ENCODE results near the gene ARHGAP42. TPM values are rescaled to one million over a fixed set of nuclear protein-coding genes. Genes with fewer than 3 reads are reported as not detected.

Gene ARHGAP42
- total RNA-seq, 1 experiment from 2014 or later: 39.1 TPM

DNA sequence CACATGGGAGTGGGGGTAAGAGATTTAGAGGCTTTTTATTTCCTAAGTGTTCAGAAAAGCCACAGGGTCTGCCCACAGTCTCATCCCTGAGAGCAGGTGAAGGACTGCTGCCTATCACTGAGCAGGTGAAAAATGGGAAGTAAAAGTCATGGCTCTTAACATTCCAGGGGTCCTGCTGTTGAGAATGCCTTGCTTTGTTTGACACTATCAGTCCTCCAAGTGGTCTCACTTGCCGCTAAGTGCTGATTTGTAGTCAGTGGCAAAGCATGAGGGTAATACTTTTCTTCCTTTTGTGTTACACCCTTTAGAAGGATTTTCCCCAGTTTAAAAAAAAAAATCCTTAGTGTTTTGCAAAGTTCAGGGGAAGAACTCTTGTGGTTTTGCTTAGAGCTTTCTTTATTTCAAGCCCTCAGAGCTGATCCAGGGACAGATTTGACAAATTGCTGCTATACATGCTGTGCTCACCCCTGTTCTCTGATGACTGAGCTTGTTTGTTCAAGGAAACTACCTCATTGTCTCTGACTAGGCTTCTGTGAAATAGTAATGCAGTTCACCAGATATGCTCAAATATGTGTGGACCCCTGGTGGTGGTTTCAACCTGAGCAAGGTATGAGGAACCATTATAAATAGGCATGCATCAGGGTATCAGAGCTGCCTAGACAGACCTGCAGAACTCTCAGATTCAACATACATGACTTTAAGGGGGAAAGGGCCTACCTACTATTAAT lies 141.0 kb downstream of the ARHGAP42 start:
- no peak overlapping the region for H3K23ac ChIP-seq (ENCODE audit: insufficient read length, low read depth, low read length)
- H2AK5ac ChIP-seq (ENCODE audit: insufficient read length, low read length): no peak overlapping the region
- H3K14ac ChIP-seq (ENCODE audit: insufficient read depth, low read length): no peak overlapping the region
- no peak overlapping the region for H3K9ac ChIP-seq (ENCODE audit: extremely low read depth, insufficient read length, low read length)
- peak; percentile 44 for DNase-seq
- no peak overlapping the region for H3K4me2 ChIP-seq (ENCODE audit: insufficient read depth, insufficient read length, low read length)
- no peak overlapping the region for H4K5ac ChIP-seq (ENCODE audit: insufficient read length, low read depth, low read length)
- H3K27ac Mint-ChIP-seq: peak overlapping the region; percentile 89 to 97 (median 93)
- no peaks in the 10 kb centered on the region for H3K23me2 ChIP-seq (ENCODE audit: insufficient read length, low read depth, low read length, poor library complexity, severe bottlenecking)
- H3K18ac ChIP-seq (ENCODE audit: insufficient read length, low read depth, low read length): no peak overlapping the region
- no peaks in the 10 kb centered on the region for H3K27me3 Mint-ChIP-seq (ENCODE audit: low read depth)
- no peak overlapping the region for H4K91ac ChIP-seq (ENCODE audit: insufficient read length, low read depth, low read length)
- peak overlapping the region; percentile 36 for H3K27ac ChIP-seq (ENCODE audit: insufficient read length, low read depth, low read length)
- H2BK20ac ChIP-seq (ENCODE audit: low read depth, low read length, poor library complexity, severe bottlenecking): no peak overlapping the region
- H3K36me3 Mint-ChIP-seq (ENCODE audit: insufficient read depth in 1 of 3, low read depth in 3 of 3): no peaks in the 10 kb centered on the region
- H2BK5ac ChIP-seq (ENCODE audit: insufficient read length, low read length): no peak overlapping the region
- peak overlapping the region in 1 of 2 experiments; percentile 33; a peak in 1 of 5 replicates for H3K4me3 Mint-ChIP-seq
- no peaks in the 10 kb centered on the region for H4K20me1 ChIP-seq (ENCODE audit: control insufficient read depth, insufficient read depth, insufficient read length)
- no peaks in the 10 kb centered on the region for H3K9me3 Mint-ChIP-seq
- no peak overlapping the region for H3T11ph ChIP-seq (ENCODE audit: low read length)
- H2BK15ac ChIP-seq (ENCODE audit: low read depth, low read length): no peak overlapping the region
- no peak overlapping the region for H2BK12ac ChIP-seq (ENCODE audit: insufficient read length, low read depth, low read length)
- no peak overlapping the region for H3K56ac ChIP-seq (ENCODE audit: insufficient read length, low read depth, low read length)
- peaks cover 70 to 71% of the 10 kb centered on the region in 2 experiments for H3K4me1 Mint-ChIP-seq
- H4K8ac ChIP-seq (replicated peaks; ENCODE audit: insufficient read length, low read depth, low read length): no peak overlapping the region
- no peaks in the 10 kb centered on the region for H3K27me3 ChIP-seq (ENCODE audit: insufficient read depth, low read length)
- H3K79me2 ChIP-seq (ENCODE audit: insufficient read depth, low read length): no peaks in the 10 kb centered on the region; the same call in 1 of the 2 replicates
- no CpG with 5 or more reads among the region's 1 CpG for WGBS (ENCODE audit: extremely low coverage, insufficient read length, low lambda C conversion rate)
- H3K4me1 ChIP-seq (ENCODE audit: insufficient read depth, low read length): peaks cover 19% of the 10 kb centered on the region; the same call in 1 of the 2 replicates
- no peak overlapping the region for H2BK120ac ChIP-seq (ENCODE audit: low read depth, low read length, poor library complexity, severe bottlenecking)
- H3K79me1 ChIP-seq (ENCODE audit: insufficient read depth, low read depth, low read length, poor library complexity, severe bottlenecking): no peaks in the 10 kb centered on the region
- no peaks in the 10 kb centered on the region for H3K9me3 ChIP-seq (ENCODE audit: control insufficient read depth, low read depth, low read length)
- H2AFZ ChIP-seq (ENCODE audit: low read length): no peak overlapping the region
- TF ChIP-seq CTCF (conservative IDR thresholded peaks at IDR 0.05): peak; percentile 54; the same call in 2 of the 3 replicates
- no peak overlapping the region for H3K4ac ChIP-seq (ENCODE audit: low read depth, low read length)

Data from H9 (cell line).